T-helper 1 cell treated with Interleukin-12 subunit alpha and Interleukin-12 subunit beta and Interleukin-4 antibody, amounts not matched to agents 30 μg/mL and 1 μg/mL, for 36 hours (primary cell): ENCODE data around the gene ATP6V1B1.

ENCODE experiments used
- H3K27ac Mint-ChIP-seq: one replicate; pipeline ENCODE4 v1.8.0; 2021; ENCODE audit warnings: mild to moderate bottlenecking, mixed read lengths
- H3K27me3 Mint-ChIP-seq: one replicate; pipeline ENCODE4 v1.8.0; 2021; ENCODE audit warnings: low read depth, mixed read lengths
- H3K36me3 Mint-ChIP-seq: one replicate; pipeline ENCODE4 v1.8.0; 2021; ENCODE audit warnings: low read depth, mixed read lengths
- H3K4me1 Mint-ChIP-seq: one replicate; pipeline ENCODE4 v1.8.0; 2021; ENCODE audit warnings: low read depth, mixed read lengths
- H3K4me3 Mint-ChIP-seq: one replicate; pipeline ENCODE4 v1.8.0; 2021; ENCODE audit warnings: mild to moderate bottlenecking, moderate library complexity, mixed read lengths
- H3K9me3 Mint-ChIP-seq: one replicate; pipeline ENCODE4 v1.8.0; 2021; ENCODE audit warnings: mixed read lengths

Gene ATP6V1B1

GRCh38 chr2:70895998-70896764 is 39.5 kb upstream of the ATP6V1B1 start:
- H3K4me3 Mint-ChIP-seq = no peak overlapping the region
- peaks cover 94% of the 10 kb centered on the region for H3K27me3 Mint-ChIP-seq
- no peaks in the 10 kb centered on the region for H3K9me3 Mint-ChIP-seq
- H3K4me1 Mint-ChIP-seq = peaks cover 21% of the 10 kb centered on the region
- H3K36me3 Mint-ChIP-seq = no peaks in the 10 kb centered on the region
- no peak overlapping the region for H3K27ac Mint-ChIP-seq

GRCh38 chr2:70896765-70897202 is 38.9 kb upstream of the ATP6V1B1 start:
- H3K9me3 Mint-ChIP-seq = no peaks in the 10 kb centered on the region
- no peak overlapping the region for H3K4me3 Mint-ChIP-seq
- H3K27ac Mint-ChIP-seq = no peak overlapping the region
- H3K4me1 Mint-ChIP-seq = peaks cover 24% of the 10 kb centered on the region
- H3K27me3 Mint-ChIP-seq = peaks cover 94% of the 10 kb centered on the region
- H3K36me3 Mint-ChIP-seq = no peaks in the 10 kb centered on the region

DNA sequence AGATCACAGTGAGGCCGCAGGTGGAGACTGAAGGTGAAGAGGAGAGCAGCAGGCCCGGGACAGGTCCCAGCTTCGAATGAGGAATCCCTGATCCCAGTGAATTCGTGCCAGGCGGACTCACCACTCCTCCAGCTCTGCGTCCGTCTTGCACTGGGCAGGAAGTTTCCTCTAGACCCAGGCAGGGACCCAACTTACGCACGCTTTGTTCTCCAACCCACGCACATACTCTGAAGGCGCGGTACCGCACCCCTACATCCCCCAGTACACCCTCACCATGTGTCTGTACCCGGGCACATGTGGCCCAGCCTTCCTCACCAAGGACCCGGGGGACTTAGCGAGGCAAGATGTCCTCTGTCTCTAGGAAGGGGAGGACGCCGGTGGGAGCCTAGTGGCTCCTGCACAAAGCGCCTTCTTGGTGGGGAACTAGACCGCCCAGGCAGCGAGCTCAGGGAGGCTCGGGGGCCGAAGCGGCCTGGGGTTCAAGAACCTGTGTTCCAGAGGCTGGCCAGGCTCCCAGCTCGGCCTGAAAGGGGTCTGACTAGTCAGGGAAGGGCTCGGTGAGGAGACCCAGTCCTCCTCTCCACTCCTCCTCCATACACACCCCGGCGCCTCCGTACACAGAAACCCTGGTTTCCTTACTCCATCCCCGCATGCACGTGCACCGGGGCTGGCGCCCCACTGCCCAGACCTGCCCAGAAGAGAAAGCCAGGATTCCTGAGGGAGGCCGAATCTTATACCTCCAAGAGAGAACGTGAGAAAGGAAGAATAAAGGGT is 38.3 kb upstream of the ATP6V1B1 start:
- Mint-ChIP-seq H3K36me3 (no peaks in the 10 kb centered on the region), H3K27me3 (peaks cover 94% of the 10 kb centered on the region), H3K27ac (no peak overlapping the region), H3K4me1 (peaks cover 24% of the 10 kb centered on the region), H3K4me3 (no peak overlapping the region), H3K9me3 (no peaks in the 10 kb centered on the region)

DNA sequence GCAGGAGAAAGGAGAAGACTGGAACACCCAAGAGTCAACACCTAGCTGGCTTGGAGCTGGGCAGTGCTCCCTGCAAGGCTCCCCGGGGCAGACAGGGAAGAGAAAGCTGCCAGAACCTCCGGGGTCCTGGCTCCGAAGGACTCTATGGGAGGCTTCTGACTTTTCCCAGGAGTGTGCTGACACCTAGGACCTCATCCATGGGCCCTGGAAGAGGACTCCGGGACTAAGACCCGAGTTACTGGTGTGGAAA is 37.8 kb upstream of the ATP6V1B1 start:
- no peaks in the 10 kb centered on the region for H3K9me3 Mint-ChIP-seq
- H3K27ac Mint-ChIP-seq = no peak overlapping the region
- peaks cover 94% of the 10 kb centered on the region for H3K27me3 Mint-ChIP-seq
- H3K4me1 Mint-ChIP-seq = peaks cover 24% of the 10 kb centered on the region
- peaks cover 2% of the 10 kb centered on the region for H3K36me3 Mint-ChIP-seq
- H3K4me3 Mint-ChIP-seq = no peak overlapping the region

GRCh38 chr2:70898363-70899240 is 37.1 kb upstream of the ATP6V1B1 start:
- H3K27ac Mint-ChIP-seq = no peak overlapping the region
- H3K27me3 Mint-ChIP-seq = peaks cover 96% of the 10 kb centered on the region

DNA sequence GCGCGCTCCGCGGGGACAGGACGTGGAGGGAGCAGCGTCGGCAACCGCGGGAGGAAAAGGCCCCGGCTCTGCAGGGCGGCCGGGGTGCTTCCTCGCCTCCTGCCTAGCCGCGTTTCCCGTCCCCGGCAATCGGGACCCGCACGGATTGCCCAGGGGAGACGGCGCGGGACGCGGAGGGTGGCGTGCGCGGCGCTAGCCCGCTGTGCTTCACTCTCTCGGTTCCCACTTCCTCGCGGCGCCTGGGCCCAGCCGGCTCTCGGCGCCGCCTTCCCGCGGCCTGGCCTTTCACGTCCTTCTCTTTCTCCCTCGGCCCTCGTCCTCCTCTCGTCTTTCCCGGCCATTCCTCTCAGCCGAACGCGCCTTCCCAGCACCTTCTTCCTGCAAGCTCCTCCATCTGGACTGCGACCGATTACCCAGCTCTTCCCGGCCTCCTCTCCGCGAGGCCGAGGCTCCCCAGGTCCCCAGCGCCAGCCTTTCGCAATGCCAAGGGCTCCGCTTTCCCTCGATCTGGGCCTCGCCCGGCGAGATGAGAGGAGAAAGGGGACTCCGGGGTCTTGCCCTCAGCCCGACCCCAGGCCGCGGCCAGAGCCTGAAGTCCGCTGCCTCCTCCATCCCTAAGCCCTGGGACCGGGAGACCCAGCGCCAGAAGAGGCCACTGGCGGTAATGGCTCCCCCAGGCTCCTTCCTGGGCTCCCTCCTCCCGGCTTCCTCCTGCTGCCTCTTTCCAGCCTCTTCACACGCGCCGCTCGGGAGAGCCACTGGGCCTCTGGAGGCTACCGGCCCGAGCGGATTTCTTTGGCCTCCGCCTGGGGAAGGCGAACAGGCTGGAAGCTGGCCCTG is 34.3 kb upstream of the ATP6V1B1 start:
- peak overlapping the region; percentile 70 for H3K4me3 Mint-ChIP-seq
- no peaks in the 10 kb centered on the region for H3K9me3 Mint-ChIP-seq
- peak overlapping the region; percentile 59 for H3K27ac Mint-ChIP-seq
- H3K4me1 Mint-ChIP-seq = peaks cover 24% of the 10 kb centered on the region
- peaks cover 98% of the 10 kb centered on the region for H3K27me3 Mint-ChIP-seq
- H3K36me3 Mint-ChIP-seq = peaks cover 2% of the 10 kb centered on the region

More at GRCh38 chr2:70898363-70899240, 37.1 kb upstream of the ATP6V1B1 start:
- H3K9me3 Mint-ChIP-seq = no peaks in the 10 kb centered on the region
- H3K4me3 Mint-ChIP-seq = no peak overlapping the region
- peaks cover 2% of the 10 kb centered on the region for H3K36me3 Mint-ChIP-seq
- peaks cover 24% of the 10 kb centered on the region for H3K4me1 Mint-ChIP-seq

- Mint-ChIP-seq H3K4me3 (peak overlapping the region; percentile 38), H3K4me1 (peaks cover 25% of the 10 kb centered on the region), H3K9me3 (no peaks in the 10 kb centered on the region)
Measured at GRCh38 chr2:70902067-70902442, 33.6 kb upstream of the ATP6V1B1 start.

DNA sequence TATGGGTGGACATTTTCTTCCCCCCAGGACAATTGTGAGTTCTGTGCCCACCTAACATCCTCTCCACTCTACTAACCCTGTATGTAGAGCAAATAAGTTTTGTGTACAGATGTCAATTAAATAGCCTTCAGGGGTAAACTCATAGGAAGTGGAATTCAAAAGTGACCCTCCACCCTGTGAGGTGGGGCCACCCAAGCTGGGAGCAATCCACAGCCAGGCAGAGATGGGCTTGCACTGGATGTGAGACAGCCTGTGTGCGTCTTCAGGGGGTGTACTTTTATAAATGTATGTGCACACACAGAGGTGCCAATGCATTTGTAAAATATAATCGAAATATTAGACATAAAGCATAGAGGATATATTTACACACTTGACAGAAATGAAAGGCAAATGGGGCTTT is 33.1 kb upstream of the ATP6V1B1 start:
- H3K9me3 Mint-ChIP-seq = no peaks in the 10 kb centered on the region
- H3K27ac Mint-ChIP-seq = no peak overlapping the region
- H3K4me3 Mint-ChIP-seq = no peak overlapping the region
- H3K4me1 Mint-ChIP-seq = peaks cover 27% of the 10 kb centered on the region
- H3K36me3 Mint-ChIP-seq = peaks cover 7% of the 10 kb centered on the region
- H3K27me3 Mint-ChIP-seq = peaks cover 98% of the 10 kb centered on the region

More at GRCh38 chr2:70902067-70902442, 33.6 kb upstream of the ATP6V1B1 start:
- peaks cover 98% of the 10 kb centered on the region for H3K27me3 Mint-ChIP-seq
- no peak overlapping the region for H3K27ac Mint-ChIP-seq
- peaks cover 6% of the 10 kb centered on the region for H3K36me3 Mint-ChIP-seq

GRCh38 chr2:70903171-70903570 is 32.5 kb upstream of the ATP6V1B1 start:
- H3K9me3 Mint-ChIP-seq = no peaks in the 10 kb centered on the region
- H3K36me3 Mint-ChIP-seq = peaks cover 7% of the 10 kb centered on the region
- H3K4me3 Mint-ChIP-seq = no peak overlapping the region
- H3K27ac Mint-ChIP-seq = no peak overlapping the region
- H3K27me3 Mint-ChIP-seq = peaks cover 98% of the 10 kb centered on the region
- peaks cover 24% of the 10 kb centered on the region for H3K4me1 Mint-ChIP-seq

DNA sequence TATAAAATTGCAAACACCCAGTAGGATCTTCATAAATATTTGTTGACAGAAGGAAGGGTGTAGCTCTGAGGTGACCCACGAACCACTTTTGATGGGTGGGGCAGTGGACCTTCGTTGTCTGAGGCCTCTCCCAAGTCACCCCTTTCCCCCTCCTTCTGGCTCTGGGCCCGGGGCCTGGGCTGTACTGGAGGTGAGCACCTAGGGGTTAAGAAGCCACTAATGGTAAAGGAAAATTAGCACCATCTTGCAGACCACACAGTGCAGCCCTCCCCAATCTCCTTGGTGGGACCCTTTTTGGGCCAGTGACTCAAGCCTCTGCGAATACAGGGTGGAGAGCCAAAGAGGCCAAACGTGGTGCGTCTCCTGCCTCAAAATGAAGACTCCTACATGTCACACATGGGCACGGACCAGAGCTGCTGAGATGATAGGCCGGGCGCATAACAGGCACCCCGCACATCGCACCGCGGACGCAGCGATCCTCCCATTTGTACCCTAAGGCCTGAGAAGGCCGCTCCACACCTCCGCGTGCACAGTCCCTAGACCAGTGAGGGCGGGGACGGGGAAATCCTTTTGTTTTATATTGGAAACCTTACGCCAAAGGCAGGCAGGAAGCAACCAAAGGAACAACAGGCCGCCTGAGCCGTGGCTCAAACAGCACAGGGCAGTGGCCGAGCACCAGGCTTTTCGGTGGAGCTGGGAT is 31.9 kb upstream of the ATP6V1B1 start:
- peaks cover 7% of the 10 kb centered on the region for H3K36me3 Mint-ChIP-seq
- H3K9me3 Mint-ChIP-seq = no peaks in the 10 kb centered on the region
- H3K4me1 Mint-ChIP-seq = peaks cover 24% of the 10 kb centered on the region
- peaks cover 98% of the 10 kb centered on the region for H3K27me3 Mint-ChIP-seq
- no peak overlapping the region for H3K4me3 Mint-ChIP-seq
- H3K27ac Mint-ChIP-seq = no peak overlapping the region

GRCh38 chr2:70904371-70905216 is 31.1 kb upstream of the ATP6V1B1 start:
- Mint-ChIP-seq H3K4me3 (no peak overlapping the region), H3K27ac (no peak overlapping the region), H3K36me3 (peaks cover 7% of the 10 kb centered on the region), H3K9me3 (no peaks in the 10 kb centered on the region), H3K4me1 (peaks cover 18% of the 10 kb centered on the region), H3K27me3 (peaks cover 92% of the 10 kb centered on the region)

- H3K36me3 Mint-ChIP-seq = peaks cover 7% of the 10 kb centered on the region
- H3K4me1 Mint-ChIP-seq = peaks cover 14% of the 10 kb centered on the region
- peaks cover 91% of the 10 kb centered on the region for H3K27me3 Mint-ChIP-seq
- H3K4me3 Mint-ChIP-seq = no peak overlapping the region
- no peaks in the 10 kb centered on the region for H3K9me3 Mint-ChIP-seq
- H3K27ac Mint-ChIP-seq = no peak overlapping the region
Measured at GRCh38 chr2:70905443-70906421, 30.0 kb upstream of the ATP6V1B1 start.
